HG03159 (cell line): ENCODE data around the gene GRIA4.
A peak's percentile ranks its signal among the peaks of the same experiment; 100 is the strongest.

Source experiments
- ATAC-seq: cut with Tn5 transposase; IDR thresholded peaks from one replicate; pipeline ENCODE4 v1.9.1; 2021; ENCODE audit warnings: mild to moderate bottlenecking, moderate library complexity; ENCODE audit not compliant: unreplicated experiment

The GRIA4 gene

GRCh38 chr11:105636496-105636895 is 26.6 kb downstream of the GRIA4 start:
- ATAC-seq, result no peak

DNA sequence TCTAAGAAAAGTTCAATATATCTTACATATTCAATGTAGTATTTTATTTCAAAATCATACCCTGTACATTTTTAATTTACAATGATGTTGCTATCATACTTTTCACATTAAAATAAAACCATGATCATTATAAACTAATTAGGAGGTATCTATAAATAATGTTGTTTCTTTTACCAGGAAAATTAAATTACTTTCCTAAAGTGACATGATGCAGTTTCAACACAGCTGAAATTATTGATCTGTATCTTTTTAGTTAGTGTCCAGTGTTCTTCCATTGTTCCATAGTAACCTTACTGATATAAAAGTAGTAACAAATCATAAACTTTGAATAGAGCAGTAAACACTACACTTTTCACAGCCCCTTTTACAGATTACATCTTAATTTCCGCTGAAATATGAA is 29.7 kb downstream of the GRIA4 start:
- no peak for ATAC-seq

DNA sequence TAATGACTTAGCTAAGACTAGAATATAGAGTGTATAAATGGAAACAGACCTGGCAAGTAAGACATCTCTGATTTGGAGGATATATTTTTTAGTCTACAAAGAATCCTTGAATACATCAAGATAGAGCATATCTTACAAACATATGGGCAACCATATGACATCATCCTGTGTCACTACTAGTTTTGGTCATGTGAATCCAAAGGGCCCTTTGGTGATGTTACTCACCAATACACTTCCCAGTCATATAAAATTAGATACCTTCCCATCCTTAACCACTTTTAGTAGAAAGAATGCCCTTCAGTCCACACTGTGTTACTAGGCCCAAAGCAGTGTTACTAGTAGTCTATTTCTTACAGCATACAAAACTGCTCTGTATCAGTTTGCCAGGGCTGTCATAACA is 31.6 kb downstream of the GRIA4 start:
- no peak for ATAC-seq

DNA sequence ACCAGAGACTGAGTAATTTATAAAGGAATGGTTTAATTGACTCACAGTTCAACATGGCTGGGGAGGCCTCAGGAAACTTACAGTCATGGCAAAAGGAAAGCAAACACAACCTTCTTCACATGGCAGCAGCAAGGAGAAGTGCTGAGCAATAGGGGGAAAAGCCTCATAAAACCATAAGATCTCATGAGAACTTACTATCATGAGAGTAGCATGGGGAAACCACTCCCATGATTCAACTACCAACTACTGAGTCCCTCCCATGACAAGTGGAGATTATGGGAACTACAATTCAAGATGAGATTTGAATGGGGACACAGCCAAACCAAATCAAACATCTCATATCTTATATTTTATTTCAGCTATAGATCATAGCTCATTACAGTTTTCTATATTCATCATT is 33.0 kb downstream of the GRIA4 start:
- ATAC-seq, result no peak

DNA sequence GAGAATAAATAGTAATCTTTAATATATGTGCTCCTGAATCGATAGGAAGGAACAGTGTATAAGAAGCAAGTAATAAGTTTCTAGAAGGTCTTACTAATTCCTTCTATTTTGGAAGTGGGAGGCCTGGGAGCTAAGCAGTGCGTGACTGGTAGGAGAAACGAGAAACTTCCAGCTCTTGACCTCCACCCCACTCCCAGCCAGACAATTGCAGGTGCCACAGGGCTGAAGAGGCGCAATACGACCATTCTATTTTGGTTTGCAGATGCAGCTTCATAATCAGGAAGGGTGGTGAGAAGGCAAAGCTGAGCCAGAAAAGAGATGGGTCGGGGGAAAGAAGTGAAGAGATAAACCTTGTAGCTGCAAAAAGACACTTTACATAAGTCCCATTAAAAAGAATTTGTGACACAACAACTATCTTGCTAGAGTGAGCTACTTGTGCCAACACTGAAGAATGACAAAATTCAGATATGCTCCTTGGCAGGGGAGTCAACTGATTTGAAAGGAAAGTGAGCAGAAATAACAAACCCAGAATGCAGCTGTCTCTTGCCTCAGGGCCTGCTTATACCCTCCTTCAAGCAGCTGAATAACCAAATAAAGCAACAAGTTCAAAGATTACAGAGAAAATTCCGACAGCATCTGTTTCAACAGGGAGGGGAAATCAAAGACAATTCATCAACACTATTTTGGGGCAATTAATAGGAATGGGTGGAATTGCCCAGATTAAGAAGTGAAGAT is 35.1 kb downstream of the GRIA4 start:
- ATAC-seq, result no peak

- ATAC-seq, result no peak
These were observed 37.9 kb downstream of the GRIA4 start for GRCh38 chr11:105647780-105648179.

DNA sequence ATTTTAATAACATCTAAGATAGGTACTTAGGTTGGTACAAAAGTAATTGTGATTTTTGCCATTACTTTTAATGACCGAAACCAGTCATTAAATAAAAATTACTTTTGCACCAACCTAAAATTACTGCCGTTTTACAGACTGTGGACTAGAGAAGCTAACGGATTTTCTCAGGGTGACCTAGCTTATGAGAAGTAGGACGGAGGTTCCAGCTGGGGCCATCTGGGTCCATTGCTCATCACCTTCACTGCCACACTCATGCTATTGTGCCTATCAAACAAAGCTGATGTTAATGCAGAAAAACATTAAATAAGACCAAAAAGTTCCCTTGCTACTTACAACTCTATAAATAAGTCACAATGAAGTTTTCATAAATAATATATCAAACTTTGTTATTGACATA is 38.9 kb downstream of the GRIA4 start:
- no peak for ATAC-seq

GRCh38 chr11:105665281-105665680 is 55.4 kb downstream of the GRIA4 start:
- ATAC-seq, result no peak

- no peak for ATAC-seq
These were observed 57.6 kb downstream of the GRIA4 start for GRCh38 chr11:105667441-105667840.

GRCh38 chr11:105670811-105671210 is 60.9 kb downstream of the GRIA4 start:
- ATAC-seq, result no peak

DNA sequence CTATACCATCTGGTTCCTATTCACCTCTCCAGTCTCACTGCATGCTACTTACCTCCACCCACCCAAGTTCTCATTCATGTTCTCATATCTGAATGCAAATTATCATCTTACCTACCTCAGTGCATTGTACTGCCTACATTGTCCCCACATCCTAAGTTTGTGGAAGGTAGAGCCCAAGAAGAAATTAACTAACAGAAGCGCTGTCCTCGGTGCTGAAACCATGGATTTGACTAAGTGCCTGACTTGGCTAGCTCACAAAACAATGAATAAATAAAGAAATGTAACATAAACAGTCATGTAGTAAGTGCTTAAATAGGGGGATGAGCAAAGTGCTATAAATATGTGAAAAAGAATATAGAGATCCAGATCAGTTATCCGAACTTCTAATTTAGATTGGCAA is 63.2 kb downstream of the GRIA4 start:
- ATAC-seq, result no peak

- ATAC-seq, result no peak
These were observed 79.8 kb downstream of the GRIA4 start for GRCh38 chr11:105689631-105690030.

DNA sequence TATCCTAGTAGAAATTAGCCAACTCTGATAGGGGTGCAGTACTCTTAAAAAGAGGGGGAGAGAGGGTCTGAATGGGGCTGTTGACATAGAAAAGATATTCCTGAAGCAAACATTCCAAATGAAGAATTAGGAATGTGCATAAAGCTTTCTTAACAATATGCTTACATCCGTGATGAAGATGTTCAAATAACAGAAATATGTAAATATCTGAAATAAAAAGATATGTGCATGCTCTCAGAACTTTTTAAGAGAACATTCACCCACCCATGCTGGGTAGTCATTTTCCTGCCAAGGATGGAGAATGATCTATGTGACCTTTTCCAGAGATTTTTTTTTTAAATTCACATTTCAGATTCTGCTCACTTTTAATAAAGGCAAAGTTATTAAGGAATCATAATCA is 80.6 kb downstream of the GRIA4 start:
- no peak for ATAC-seq

DNA sequence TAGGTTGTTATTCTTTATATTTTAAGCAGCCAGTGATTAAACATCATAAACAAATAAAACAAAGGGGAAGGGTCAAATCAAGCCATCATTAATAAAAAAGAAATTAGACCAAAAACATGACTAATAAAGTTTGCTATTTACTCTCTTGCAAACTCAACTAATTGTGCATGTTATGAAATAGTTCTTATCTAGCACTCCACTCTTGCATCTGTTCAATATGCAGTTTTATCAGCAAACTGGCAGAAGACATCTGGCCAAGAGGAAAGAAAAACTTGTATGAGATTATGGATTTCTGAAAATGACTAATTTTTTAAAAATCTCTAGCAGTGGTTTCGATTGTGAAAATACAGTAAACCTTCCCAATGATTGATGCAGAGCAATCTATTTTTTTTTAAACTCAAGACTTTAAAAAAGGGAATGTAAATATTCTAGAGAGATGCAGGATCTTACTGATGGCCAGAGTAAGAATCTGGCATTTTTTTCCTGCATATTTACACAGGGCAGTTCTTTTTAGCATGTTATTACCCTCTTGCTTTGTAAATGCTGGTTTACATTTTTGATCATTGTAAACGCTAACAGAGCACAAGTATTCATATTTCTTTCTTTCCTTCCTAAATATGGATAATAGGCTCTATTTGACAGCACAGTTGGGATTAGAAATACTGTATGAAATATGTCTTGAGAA is 83.3 kb downstream of the GRIA4 start:
- ATAC-seq, result no peak

- peak; percentile 68 for ATAC-seq
These were observed 86.1 kb downstream of the GRIA4 start for GRCh38 chr11:105696000-105696399.

DNA sequence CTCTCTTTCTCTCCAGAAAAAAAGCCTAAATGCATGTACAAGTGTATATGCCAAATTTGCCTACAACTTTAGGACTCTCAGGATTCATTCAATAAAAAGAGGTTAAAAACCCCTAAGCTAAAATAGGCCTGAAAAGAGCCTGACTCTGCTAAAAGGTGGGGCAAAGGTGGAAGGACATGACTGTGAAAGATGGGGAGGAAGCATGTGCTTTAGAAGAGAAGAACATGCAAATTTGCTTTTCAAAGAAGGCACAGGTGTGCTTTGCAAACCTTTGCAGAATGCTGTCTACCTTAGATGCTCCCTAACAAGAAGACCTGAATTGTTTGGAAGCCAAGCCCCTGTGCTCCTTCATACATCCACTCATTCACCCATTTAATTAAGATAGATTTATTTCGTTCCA is 87.4 kb downstream of the GRIA4 start:
- no peak for ATAC-seq

- ATAC-seq, result no peak
These were observed 89.3 kb downstream of the GRIA4 start for GRCh38 chr11:105699203-105699602.

- no peak for ATAC-seq
These were observed 90.4 kb downstream of the GRIA4 start for GRCh38 chr11:105700271-105700670.

GRCh38 chr11:105701098-105701497 is 91.2 kb downstream of the GRIA4 start:
- ATAC-seq, result no peak

- ATAC-seq, result no peak
These were observed 96.1 kb downstream of the GRIA4 start for GRCh38 chr11:105705786-105706530.

- ATAC-seq, result no peak
These were observed 103.2 kb downstream of the GRIA4 start for GRCh38 chr11:105713106-105713505.

DNA sequence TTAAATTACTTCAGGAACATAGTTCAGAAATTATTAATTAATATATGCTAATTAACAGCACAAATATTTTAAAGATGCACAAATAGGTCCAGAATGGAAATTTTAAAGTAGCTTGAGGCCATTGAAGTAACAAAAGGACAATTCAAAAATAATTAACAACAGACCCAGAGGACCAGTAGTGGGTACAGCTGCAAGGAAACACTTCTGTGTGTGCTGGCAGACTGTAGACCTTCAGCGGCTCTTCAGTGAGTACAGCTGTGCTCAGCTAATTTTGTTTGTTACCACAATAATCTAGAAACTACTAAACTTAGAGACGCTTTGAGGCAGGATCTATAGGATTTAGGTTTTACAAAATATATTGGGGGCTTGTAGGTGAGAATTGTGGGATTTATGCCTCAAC is 103.8 kb downstream of the GRIA4 start:
- no peak for ATAC-seq
